ENCODE measurements around the gene ASTN1.

The ASTN1 gene

DNA sequence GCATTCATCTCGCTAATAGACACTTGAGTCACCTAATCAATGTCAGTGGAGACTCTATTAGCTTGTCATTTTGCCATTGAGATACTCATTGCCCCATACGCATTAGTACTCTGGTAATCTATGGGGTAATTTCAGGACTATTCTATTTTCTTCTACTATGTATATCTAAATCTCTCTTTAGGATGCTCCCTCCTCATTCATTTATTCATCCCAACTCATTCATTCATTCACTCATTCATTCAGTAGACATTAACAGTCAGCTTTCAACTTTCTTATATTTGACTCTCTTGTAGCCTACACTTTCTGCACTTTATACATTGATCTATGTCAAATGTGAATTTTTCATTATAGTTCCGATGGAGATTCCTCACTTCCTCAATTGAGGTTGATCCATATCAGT, 170.9 kb downstream of the ASTN1 start:
- no peak for DNase-seq (ENCODE audit: low read depth in 2 of 2)

- DNase-seq (ENCODE audit: low read depth in 2 of 2): no peak
These were observed 174.8 kb downstream of the ASTN1 start for GRCh38 chr1:176989754-176990153.

- DNase-seq (ENCODE audit: low read depth in 2 of 2): no peak
These were observed 175.5 kb downstream of the ASTN1 start for GRCh38 chr1:176989023-176989422.

DNA sequence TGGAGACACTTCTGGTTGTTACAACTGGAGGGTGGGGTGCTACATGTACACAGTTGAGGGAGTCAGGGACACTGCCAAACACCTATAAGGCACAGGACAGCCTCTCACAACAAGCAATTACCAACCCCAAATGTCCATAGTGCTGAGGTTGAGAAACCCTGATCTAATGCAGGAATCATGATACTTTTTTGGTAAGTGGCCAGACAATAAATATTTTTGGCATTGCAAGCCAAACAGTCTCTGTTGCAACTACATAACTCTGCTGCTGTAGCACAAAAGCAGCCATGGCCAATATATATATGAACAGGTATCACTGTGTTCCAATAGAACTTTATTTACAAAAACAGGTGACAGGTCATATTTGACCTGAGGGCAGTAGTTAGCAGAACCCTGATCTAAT, 177.5 kb downstream of the ASTN1 start:
- DNase-seq (ENCODE audit: low read depth in 2 of 2): no peak

- no peak for DNase-seq (ENCODE audit: low read depth in 2 of 2)
These were observed 180.8 kb downstream of the ASTN1 start for GRCh38 chr1:176983731-176984130.

- no peak for DNase-seq (ENCODE audit: low read depth in 2 of 2)
These were observed 187.7 kb downstream of the ASTN1 start for GRCh38 chr1:176976771-176977170.

DNA sequence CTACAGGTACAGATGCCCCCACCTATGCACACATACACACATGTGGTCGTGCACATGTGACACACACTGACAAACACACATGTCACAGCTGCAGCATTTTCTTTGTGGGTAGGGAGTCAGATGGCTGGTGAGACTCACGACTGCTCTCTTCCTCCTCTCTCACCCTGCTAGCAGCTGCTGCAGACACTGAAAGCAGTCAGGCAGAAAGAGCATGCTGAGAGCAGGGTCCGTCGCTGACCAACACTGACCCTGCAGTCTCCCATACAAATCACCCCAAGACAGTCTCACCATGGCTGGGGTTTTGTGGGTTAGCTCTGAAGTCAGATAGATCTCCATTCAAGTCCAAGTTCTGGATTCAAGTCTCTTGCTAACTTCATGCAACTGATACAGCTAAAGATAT, 188.3 kb downstream of the ASTN1 start:
- no peak for DNase-seq (ENCODE audit: low read depth in 2 of 2)

GRCh38 chr1:176964687-176965086, 199.8 kb downstream of the ASTN1 start:
- DNase-seq (ENCODE audit: low read depth in 2 of 2): no peak

DNA sequence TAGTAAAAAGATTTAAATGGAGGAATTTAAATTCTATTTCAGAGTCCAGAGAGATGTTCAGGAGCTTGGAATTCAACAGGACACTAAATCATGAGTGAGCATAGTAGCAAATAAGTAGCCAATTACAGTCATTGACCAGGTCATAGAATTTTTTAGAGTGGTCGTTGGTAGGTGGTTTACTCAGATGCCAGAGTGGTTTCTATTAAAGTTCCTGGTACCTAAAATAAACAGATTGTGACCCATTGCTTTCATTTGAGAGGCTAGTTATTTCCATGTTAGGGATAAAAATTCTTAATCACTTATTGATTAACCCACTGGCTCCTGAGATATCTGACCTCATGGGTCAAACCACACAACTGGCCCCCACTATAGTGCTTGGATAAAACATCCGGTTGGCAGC, 201.3 kb downstream of the ASTN1 start:
- no peak for DNase-seq (ENCODE audit: low read depth in 2 of 2)

DNA sequence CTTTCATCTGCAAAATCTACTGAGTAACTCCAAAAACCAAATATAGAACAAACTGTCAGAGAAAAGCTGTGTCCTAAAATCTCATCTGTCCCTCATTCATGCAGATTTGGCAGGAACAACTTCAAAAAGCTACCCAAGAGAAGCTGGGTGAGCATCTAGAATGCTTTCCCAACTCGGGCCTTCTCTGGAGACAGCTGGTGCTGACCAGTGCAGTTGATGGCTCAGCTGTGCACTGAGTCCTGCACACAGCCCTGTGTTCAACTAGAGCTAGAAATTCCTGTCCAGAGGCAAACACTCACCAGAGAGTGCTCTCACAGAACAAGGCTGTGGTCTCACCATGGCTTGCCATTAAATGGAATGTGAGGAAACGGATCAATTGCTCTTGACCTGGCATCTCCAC, 202.8 kb downstream of the ASTN1 start:
- DNase-seq (ENCODE audit: low read depth in 2 of 2): no peak

GRCh38 chr1:176959191-176959820, 205.2 kb downstream of the ASTN1 start:
- no peak for DNase-seq (ENCODE audit: low read depth in 2 of 2)

GRCh38 chr1:176957603-176958002, 206.9 kb downstream of the ASTN1 start:
- no peak for DNase-seq (ENCODE audit: low read depth in 2 of 2)

- DNase-seq (ENCODE audit: low read depth in 2 of 2): no peak
These were observed 210.3 kb downstream of the ASTN1 start for GRCh38 chr1:176954242-176954641.

DNA sequence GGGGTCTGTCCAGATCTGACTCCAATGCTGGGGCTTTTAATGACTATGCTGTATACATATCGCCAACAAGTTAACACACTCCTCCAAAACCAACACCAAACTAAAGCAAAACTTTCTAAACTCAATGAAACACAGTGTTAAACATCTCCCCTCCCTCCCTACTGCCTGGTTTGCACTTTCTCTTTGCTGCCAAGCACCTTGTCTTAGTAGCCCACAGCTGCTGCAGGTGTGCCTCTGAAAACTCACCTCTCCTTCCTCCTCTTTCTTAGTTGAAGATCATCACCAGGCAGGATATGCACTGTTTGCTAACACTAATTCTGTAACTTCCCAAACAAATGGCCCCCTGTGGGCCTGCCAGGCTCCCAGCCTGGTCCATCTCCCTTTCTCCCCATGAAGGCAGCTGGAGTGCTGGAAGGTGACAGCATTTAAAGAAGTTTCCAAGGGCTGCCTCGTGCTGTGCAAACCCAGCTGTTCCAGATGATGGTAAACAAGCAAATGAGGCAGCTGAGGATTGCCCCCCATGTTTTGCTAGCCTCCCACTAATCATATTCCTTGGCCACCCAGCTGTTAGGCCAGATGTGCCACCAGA, 213.7 kb downstream of the ASTN1 start:
- no peak for DNase-seq (ENCODE audit: low read depth in 2 of 2)

- no peak for DNase-seq (ENCODE audit: low read depth in 2 of 2)
These were observed 215.4 kb downstream of the ASTN1 start for GRCh38 chr1:176949033-176949662.

DNA sequence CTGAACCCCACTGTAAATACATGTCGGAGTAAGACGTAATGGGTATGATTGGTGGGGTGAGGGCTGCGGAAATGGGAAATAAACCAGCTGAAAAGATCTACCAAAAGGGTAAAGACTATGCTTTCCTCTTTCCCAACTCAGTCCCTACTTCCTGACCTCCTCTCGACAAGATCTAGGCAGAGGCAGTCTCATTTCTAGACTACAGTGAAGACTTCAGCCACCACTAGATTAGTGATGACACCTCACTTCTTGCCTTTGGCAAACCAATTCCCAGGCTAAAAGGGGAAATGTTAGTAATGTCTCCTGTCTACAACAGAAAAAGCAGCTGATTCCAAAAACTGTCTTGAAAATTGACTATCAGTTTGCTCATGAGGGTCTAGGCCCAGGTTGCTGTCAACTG, 219.9 kb downstream of the ASTN1 start:
- DNase-seq (ENCODE audit: low read depth in 2 of 2): no peak

DNA sequence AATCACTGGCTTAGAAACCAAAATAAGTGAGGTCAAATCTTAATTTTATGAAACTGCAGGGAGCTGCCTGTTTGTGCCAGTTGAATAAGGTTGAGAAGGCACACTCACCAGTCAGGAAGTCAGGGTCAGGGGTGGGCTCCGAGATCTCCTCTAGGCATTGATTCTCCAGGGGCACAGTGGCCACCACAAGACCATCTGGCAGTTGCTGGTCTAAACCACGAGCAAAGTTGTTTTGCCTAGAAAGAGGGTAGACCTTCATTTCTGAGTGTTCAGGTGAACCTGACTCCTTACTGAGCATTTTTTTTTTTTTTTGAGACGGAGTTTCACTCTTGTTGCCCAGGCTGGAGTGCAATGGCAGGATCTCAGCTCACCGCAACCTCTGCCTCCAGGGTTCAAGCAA, 220.7 kb downstream of the ASTN1 start:
- DNase-seq (ENCODE audit: low read depth in 2 of 2): no peak

GRCh38 chr1:176942346-176942745, 222.2 kb downstream of the ASTN1 start:
- DNase-seq (ENCODE audit: low read depth in 2 of 2): no peak

- DNase-seq (ENCODE audit: low read depth in 2 of 2): no peak
These were observed 224.5 kb downstream of the ASTN1 start for GRCh38 chr1:176939993-176940392.

DNA sequence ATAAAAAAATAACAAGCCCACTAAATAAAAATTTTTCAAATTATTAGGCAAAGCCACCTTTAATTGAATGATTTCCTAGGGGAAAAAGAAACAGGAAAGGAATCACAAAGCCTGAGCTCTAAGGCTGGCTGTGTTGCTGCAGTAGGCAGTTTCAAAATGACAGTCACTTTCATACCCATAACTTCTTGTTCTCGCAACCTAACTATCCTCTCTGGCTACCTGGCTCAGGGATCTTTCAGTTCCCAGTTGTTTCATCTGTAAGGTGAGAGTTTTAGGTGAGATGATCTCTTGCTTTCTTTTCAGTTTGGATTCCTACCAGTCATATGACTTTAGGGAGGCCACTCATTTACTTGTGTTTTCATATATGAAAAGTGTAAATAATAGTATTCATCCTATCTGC, 226.1 kb downstream of the ASTN1 start:
- DNase-seq (ENCODE audit: low read depth in 2 of 2): no peak

DNA sequence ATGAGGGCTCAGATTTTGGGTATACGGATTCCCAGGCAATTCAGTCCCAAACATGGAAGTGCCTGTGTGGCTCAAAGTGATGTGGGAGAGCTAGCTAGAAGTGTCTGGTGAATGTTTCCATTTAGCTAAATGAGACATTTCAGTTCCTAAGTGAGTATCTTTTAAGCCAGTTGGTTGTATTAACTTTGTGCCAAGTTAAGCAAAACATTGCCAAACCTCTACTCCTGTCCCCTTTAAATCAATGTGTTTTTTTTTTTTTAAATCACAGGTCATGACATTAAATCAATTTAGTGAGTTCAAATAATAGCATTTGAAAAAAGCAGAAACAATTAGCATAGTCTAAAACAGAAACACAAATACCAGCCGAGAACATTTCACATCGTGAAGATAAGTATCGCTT, 230.1 kb downstream of the ASTN1 start:
- no peak for DNase-seq (ENCODE audit: low read depth in 2 of 2)

DNA sequence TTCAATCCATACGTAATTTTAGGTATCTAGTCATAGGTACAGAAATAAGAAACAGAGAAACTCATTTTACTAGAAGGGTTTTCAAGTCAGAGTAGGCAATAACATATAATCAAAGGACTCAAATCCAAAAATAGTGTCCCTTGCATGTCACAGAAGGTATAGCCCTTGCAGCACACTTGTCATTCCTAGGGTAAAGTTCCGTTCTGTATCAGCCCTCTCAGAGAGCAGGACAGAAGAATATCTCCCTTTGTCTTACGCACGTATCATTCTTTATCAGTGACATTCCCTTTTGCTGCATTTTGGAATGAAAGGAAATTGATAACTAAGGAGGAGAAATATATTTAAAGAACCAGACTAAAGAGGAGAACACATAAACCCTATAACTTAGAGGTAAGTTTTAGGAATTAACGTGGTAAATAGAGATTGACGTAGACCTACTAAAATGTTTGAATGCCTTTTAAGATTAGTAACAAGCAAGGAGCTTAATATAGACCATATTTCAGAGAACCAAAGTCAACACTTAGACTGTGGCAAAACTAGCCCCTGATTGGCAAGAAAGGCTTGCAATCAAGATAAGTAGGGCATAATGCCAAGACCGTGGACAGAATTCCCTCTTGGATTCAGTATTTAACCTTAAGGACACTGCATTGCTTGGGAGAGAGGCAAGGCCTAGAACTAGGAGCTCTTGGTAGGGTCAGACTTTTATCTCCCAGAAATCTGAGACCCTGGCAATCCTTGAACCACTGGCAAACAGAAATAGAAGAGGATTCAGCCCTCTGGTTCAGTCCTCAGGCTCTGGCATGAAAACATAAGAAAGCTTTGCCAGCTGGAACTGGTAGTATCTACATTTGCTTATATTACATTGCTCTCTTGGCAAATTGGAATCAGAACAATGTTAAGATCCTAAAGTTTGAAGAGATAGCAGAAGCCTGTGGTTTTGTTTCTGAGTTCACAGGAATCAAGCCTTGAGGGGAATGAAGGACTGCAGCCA, 232.1 kb downstream of the ASTN1 start:
- DNase-seq (ENCODE audit: low read depth in 2 of 2): no peak

All from stimulated activated CD8-positive, alpha-beta memory T cell treated with anti-CD3 and anti-CD28 coated beads, Interleukin-15, amount 100 ng/mL, for 48 hours (primary cell).